ENCODE data around the gene SPSB2.
"Not testable (repeated sequence)": the region's sequence is repeated elsewhere in the genome, so short reads cannot be mapped to it uniquely, and the experiment has no call there.

SPSB2 gene

GRCh38 chr12:6903722-6904121 lies 30.6 kb upstream of the SPSB2 start:
- FAIRE-seq = no peak
- DNase-seq (ENCODE audit: extremely low spot score, insufficient read length, low read depth) = no peak

- DNase-seq (ENCODE audit: extremely low spot score, insufficient read length, low read depth) = no peak
- FAIRE-seq = no peak
Observed at GRCh38 chr12:6902448-6902847, 29.3 kb upstream of the SPSB2 start.

GRCh38 chr12:6899837-6900519 lies 26.9 kb upstream of the SPSB2 start:
- peak; percentile 35 for FAIRE-seq

GRCh38 chr12:6899427-6899826 lies 26.3 kb upstream of the SPSB2 start:
- DNase-seq (ENCODE audit: extremely low spot score, insufficient read length, low read depth) = no peak
- FAIRE-seq = no peak

More at GRCh38 chr12:6899837-6900519, 26.9 kb upstream of the SPSB2 start:
- no peak for DNase-seq (ENCODE audit: extremely low spot score, insufficient read length, low read depth)

GRCh38 chr12:6896846-6897435 lies 23.8 kb upstream of the SPSB2 start:
- no peak for FAIRE-seq

GRCh38 chr12:6894321-6894720 lies 21.2 kb upstream of the SPSB2 start:
- no peak for FAIRE-seq
- no peak for DNase-seq (ENCODE audit: extremely low spot score, insufficient read length, low read depth)

More at GRCh38 chr12:6896846-6897435, 23.8 kb upstream of the SPSB2 start:
- DNase-seq (ENCODE audit: extremely low spot score, insufficient read length, low read depth) = no peak

GRCh38 chr12:6892683-6893082 lies 19.6 kb upstream of the SPSB2 start:
- FAIRE-seq = not testable (repeated sequence)

GRCh38 chr12:6891646-6892001 lies 18.5 kb upstream of the SPSB2 start:
- no peak for FAIRE-seq
- DNase-seq (ENCODE audit: extremely low spot score, insufficient read length, low read depth) = no peak

More at GRCh38 chr12:6892683-6893082, 19.6 kb upstream of the SPSB2 start:
- not testable (repeated sequence) for DNase-seq (ENCODE audit: extremely low spot score, insufficient read length, low read depth)

- DNase-seq (ENCODE audit: extremely low spot score, insufficient read length, low read depth) (peak; percentile 94), FAIRE-seq (peak; percentile 96)
Observed at GRCh38 chr12:6890789-6891645, 17.9 kb upstream of the SPSB2 start.

GRCh38 chr12:6889775-6890573 lies 16.9 kb upstream of the SPSB2 start:
- DNase-seq (ENCODE audit: extremely low spot score, insufficient read length, low read depth); FAIRE-seq: not testable (repeated sequence)

- FAIRE-seq = not testable (repeated sequence)
Observed at GRCh38 chr12:6888794-6889193, 15.7 kb upstream of the SPSB2 start.

GRCh38 chr12:6888360-6888759 lies 15.3 kb upstream of the SPSB2 start:
- no peak for FAIRE-seq
- DNase-seq (ENCODE audit: extremely low spot score, insufficient read length, low read depth) = no peak

More at GRCh38 chr12:6888794-6889193, 15.7 kb upstream of the SPSB2 start:
- DNase-seq (ENCODE audit: extremely low spot score, insufficient read length, low read depth) = not testable (repeated sequence)

GRCh38 chr12:6887460-6887859 lies 14.4 kb upstream of the SPSB2 start:
- FAIRE-seq (no peak), DNase-seq (ENCODE audit: extremely low spot score, insufficient read length, low read depth) (no peak)

GRCh38 chr12:6886206-6886999 lies 13.3 kb upstream of the SPSB2 start:
- not testable (repeated sequence) for FAIRE-seq; DNase-seq (ENCODE audit: extremely low spot score, insufficient read length, low read depth)

GRCh38 chr12:6884539-6884938 lies 11.4 kb upstream of the SPSB2 start:
- DNase-seq (ENCODE audit: extremely low spot score, insufficient read length, low read depth) = no peak
- no peak for FAIRE-seq

- FAIRE-seq (no peak), DNase-seq (ENCODE audit: extremely low spot score, insufficient read length, low read depth) (no peak)
Observed at GRCh38 chr12:6883683-6884082, 10.6 kb upstream of the SPSB2 start.

GRCh38 chr12:6883252-6883651 lies 10.1 kb upstream of the SPSB2 start:
- no peak for DNase-seq (ENCODE audit: extremely low spot score, insufficient read length, low read depth)
- FAIRE-seq = no peak

GRCh38 chr12:6879824-6880223 lies 6.7 kb upstream of the SPSB2 start:
- not testable (repeated sequence) for DNase-seq (ENCODE audit: extremely low spot score, insufficient read length, low read depth); FAIRE-seq

GRCh38 chr12:6874015-6874368 lies 889 bp upstream of the SPSB2 start:
- not testable (repeated sequence) for DNase-seq (ENCODE audit: extremely low spot score, insufficient read length, low read depth); FAIRE-seq
